Caco-2 (cell line): ENCODE data around the gene SLC12A3. TPM values are rescaled to one million over a fixed set of nuclear protein-coding genes. Genes with fewer than 3 reads are reported as not detected.
A peak's percentile ranks its signal among the peaks of the same experiment; 100 is the strongest.

ENCODE experiments used
- BruUV-seq: library from RNA; stranded (reverse); fragments of 400-500 nt; replicated peaks from 2 replicates; lab custom pipeline; 2021; lab: Mats Ljungman, UMichigan
- CTCF ChIA-PET: fragments of 300-600 bp; sonication (Branson Sonifier 250); formaldehyde crosslinking; loops from one replicate; lab custom pipeline; 2022; ENCODE audit warnings: antibody characterized with exemption; lab: Charles Lee
- POLR2A ChIA-PET: fragments of 300-600 bp; sonication (Branson Sonifier 250); formaldehyde crosslinking; loops from one replicate; lab custom pipeline; 2022; ENCODE audit warnings: antibody characterized with exemption; lab: Charles Lee
- DNase-seq, 2 experiments: peaks; one replicate each; pipeline versions ENCODE4 v3.0.0 to v3.0.0-alpha.2; 2020 to 2022
- H3K27me3 ChIP-seq: replicated peaks from 2 replicates; pipeline ENCODE4 v1.6.0; 2011; ENCODE audit warnings: low read length; ENCODE audit not compliant: control insufficient read depth, insufficient read depth
- H3K36me3 ChIP-seq: 2 replicates; pipeline ENCODE4 v1.5.1; 2011; ENCODE audit warnings: low read length; ENCODE audit not compliant: control insufficient read depth, insufficient read depth
- H3K4me1 ChIP-seq: fragments of 250-450 bp; sonication (Bioruptor Pico); 2 replicates; pipeline ENCODE4 v1.5.1; 2020; ENCODE audit warnings: mild to moderate bottlenecking
- H3K4me3 ChIP-seq: 2 replicates; pipeline ENCODE4 v1.5.1; 2011; ENCODE audit warnings: low read depth, mild to moderate bottlenecking, control low read depth, low read length
- H3K9me3 ChIP-seq: fragments of 250-450 bp; sonication (Bioruptor Pico); 2 replicates; pipeline ENCODE4 v1.5.1; 2020; ENCODE audit warnings: mild to moderate bottlenecking, moderate library complexity
- H3K27ac Mint-ChIP-seq: one replicate; pipeline ENCODE4 v1.8.0; 2022; ENCODE audit warnings: mixed read lengths; ENCODE audit not compliant: unreplicated experiment
- H3K27me3 Mint-ChIP-seq: one replicate; pipeline ENCODE4 v1.8.0; 2022; ENCODE audit warnings: mixed read lengths; ENCODE audit not compliant: insufficient read depth, unreplicated experiment
- H3K36me3 Mint-ChIP-seq: one replicate; pipeline ENCODE4 v1.8.0; 2022; ENCODE audit warnings: mild to moderate bottlenecking, mixed read lengths; ENCODE audit not compliant: insufficient read depth, unreplicated experiment
- H3K4me1 Mint-ChIP-seq: one replicate; pipeline ENCODE4 v1.8.0; 2022; ENCODE audit warnings: low read depth, mixed read lengths; ENCODE audit not compliant: unreplicated experiment
- H3K4me3 Mint-ChIP-seq: one replicate; pipeline ENCODE4 v1.8.0; 2022; ENCODE audit warnings: mild to moderate bottlenecking, moderate library complexity, mixed read lengths; ENCODE audit not compliant: unreplicated experiment
- H3K9me3 Mint-ChIP-seq: one replicate; pipeline ENCODE4 v1.8.0; 2022; ENCODE audit warnings: mixed read lengths; ENCODE audit not compliant: unreplicated experiment
- CTCF ChIP-seq, 2 experiments: fragments of 200-600 bp in 1 of 2; IDR thresholded peaks; 1 replicate in 1 of 2; 2 replicates in 1 of 2; pipeline versions ENCODE4 v1.5.1 to v1.8.0; 2011 to 2022; ENCODE audit warnings: antibody characterized with exemption in 1 of 2, control low read depth in 1 of 2, inconsistent platforms in 1 of 2, low read depth in 1 of 2, low read length in 1 of 2, mild to moderate bottlenecking in 1 of 2, moderate library complexity in 1 of 2; ENCODE audit not compliant: insufficient read depth in 1 of 2, severe bottlenecking in 1 of 2, unreplicated experiment in 1 of 2
- intact Hi-C: fragments of 100-400 bp; cut with micrococcal nuclease; formaldehyde crosslinking; loops from one replicate; pipeline ENCODE4 v1.10.0; 2022; ENCODE audit not compliant: unreplicated experiment
- microRNA-seq: library from miRNA; unstranded; fragments of <30 nt; microRNA quantifications from one replicate; pipeline ENCODE4 v1.2.0, GENCODE V29; 2022
- total RNA-seq: library from RNA; stranded (reverse); gene quantifications from 2 replicates; pipeline ENCODE4 v1.2.3, GENCODE V29; 2022

SLC12A3 gene
- total RNA-seq, 1 experiment from 2014 or later, result 0.73 TPM

GRCh38 chr16:56961851-56962281 is 96.9 kb downstream of the SLC12A3 start, which contains the start of gene CETP:
CETP (plus strand) TSS chr16:56961950; CDS start chr16:56961980, 30 bp downstream.
- CTCF ChIA-PET, result interaction anchor here (0.6 kb wide), 1 partner anchor 158 kb away, joined by 4 read pairs; no protein-coding TSS in a partner anchor

GRCh38 chr16:56964243-56965148 is 99.5 kb downstream of the SLC12A3 start:
- Mint-ChIP-seq H3K4me3 (no peak overlapping the region), H3K36me3 (no peaks in the 10 kb centered on the region), H3K27ac (no peak overlapping the region), H3K27me3 (no peaks in the 10 kb centered on the region), H3K9me3 (peaks cover 9% of the 10 kb centered on the region), H3K4me1 (peaks cover 23% of the 10 kb centered on the region)
- CTCF ChIA-PET, result interaction anchor here (0.6 to 1.0 kb wide), 3 partner anchors 11 to 50 kb away, joined by 3 read pairs; no protein-coding TSS in a partner anchor
- Histone ChIP-seq H3K36me3 (no peaks in the 10 kb centered on the region), H3K9me3 (no peaks in the 10 kb centered on the region), H3K4me3 (no peak overlapping the region), H3K4me1 (peaks cover 10% of the 10 kb centered on the region; the same call in 1 of the 2 replicates), H3K27me3 (no peaks in the 10 kb centered on the region)
- DNase-seq, result peak in 1 of 2 experiments; percentile 62
- intact Hi-C loops, result loop anchor here (5.0 kb wide), 1 partner anchor 203 kb away; no protein-coding TSS in a partner anchor
- TF ChIP-seq CTCF (IDR thresholded peaks at IDR 0.05; ENCODE audit: insufficient read depth in 1 of 2, low read depth in 1 of 2, low read length in 1 of 2, severe bottlenecking in 1 of 2, unreplicated experiment in 1 of 2), result peak; percentile 31 to 72
- POLR2A ChIA-PET, result no interaction called here
- no TSS peak for BruUV-seq

More at GRCh38 chr16:56961851-56962281, 96.9 kb downstream of the SLC12A3 start, which contains the start of gene CETP:
- Mint-ChIP-seq H3K4me3 (no peak within 1 kb of the TSS), H3K27ac (no peak within 1 kb of the TSS), H3K9me3 (no peaks in the 10 kb centered on the region), H3K27me3 (no peaks in the 10 kb centered on the region), H3K4me1 (peaks cover 11% of the 10 kb centered on the region), H3K36me3 (no peaks in the 10 kb centered on the region)
- Histone ChIP-seq H3K4me1 (0 out of 2 replicates have a peak, but pooled peaks cover 3% of the 10 kb centered on the region), H3K9me3 (no peaks in the 10 kb centered on the region), H3K4me3 (no peak within 1 kb of the TSS), H3K36me3 (no peaks in the 10 kb centered on the region), H3K27me3 (no peaks in the 10 kb centered on the region)
- BruUV-seq, result no TSS peak
- intact Hi-C loops, result loop anchor here (5.0 kb wide), 1 partner anchor 205 kb away; no protein-coding TSS in a partner anchor
- TF ChIP-seq CTCF (IDR thresholded peaks at IDR 0.05; ENCODE audit: insufficient read depth in 1 of 2, low read depth in 1 of 2, low read length in 1 of 2, severe bottlenecking in 1 of 2, unreplicated experiment in 1 of 2), result no peak
- no peak for DNase-seq
- POLR2A ChIA-PET, result no interaction called here

Small RNA genes within 50 kb of the gene (microRNA-seq; reads per million reads assigned to microRNA genes)
- gene MIR138-2 (20.3 reads per million, percentile 57 among the genes with 10 or more reads in this experiment), gene MIR6863 (not detected)

Other genes with a start within 250 kb of the SLC12A3 start
- gene MT1E, start 239.4 kb upstream of the SLC12A3 start, total RNA-seq, result 0.56 and 2.0 TPM in 2 replicates
- not detected in 2 replicates for gene MT1M, start 232.5 kb upstream of the SLC12A3 start, total RNA-seq
- gene MT1A, start 226.5 kb upstream of the SLC12A3 start, total RNA-seq, result 2.0 and 2.5 TPM in 2 replicates
- gene MT1B, start 213.3 kb upstream of the SLC12A3 start, total RNA-seq, result not detected in 2 replicates
- 2.8 and 12.5 TPM in 2 replicates for gene MT1F, start 207.2 kb upstream of the SLC12A3 start, total RNA-seq
- not detected in 2 replicates for gene MT1G, start 197.1 kb upstream of the SLC12A3 start, total RNA-seq
- gene MT1H, start 195.4 kb upstream of the SLC12A3 start, total RNA-seq, result not detected in 2 replicates
- gene MT1X, start 182.7 kb upstream of the SLC12A3 start, total RNA-seq, result 4.4 and 18.3 TPM in 2 replicates
- 148 and 149 TPM in 2 replicates for gene NUP93, start 135.1 kb upstream of the SLC12A3 start, total RNA-seq
- gene HERPUD1, start 66.9 kb downstream of the SLC12A3 start, total RNA-seq, result 240 and 296 TPM in 2 replicates
- gene CETP, start 96.7 kb downstream of the SLC12A3 start, total RNA-seq, result not detected in 2 replicates
- 1.6 and 1.9 TPM in 2 replicates for gene NLRC5, start 124.3 kb downstream of the SLC12A3 start, total RNA-seq
- gene CPNE2, start 227.4 kb downstream of the SLC12A3 start, total RNA-seq, result 37.7 and 46.3 TPM in 2 replicates